GDM1 (cell line): ENCODE data around the gene FEN1.

Experiments
- DNase-seq: peaks from one replicate; lab custom pipeline; 2025; lab: John Stamatoyannopoulos, UW

Gene FEN1

GRCh38 chr11:61775106-61775505 is 17.6 kb upstream of the FEN1 start:
- DNase-seq, result no peak

- no peak for DNase-seq
Measured at GRCh38 chr11:61775606-61776554, 16.8 kb upstream of the FEN1 start.

- peak; percentile 60 for DNase-seq
Measured at GRCh38 chr11:61776561-61777075, 16.1 kb upstream of the FEN1 start.

- no peak for DNase-seq
Measured at GRCh38 chr11:61777234-61778090, 15.2 kb upstream of the FEN1 start.

- no peak for DNase-seq
Measured at GRCh38 chr11:61778357-61778886, 14.3 kb upstream of the FEN1 start.

- DNase-seq, result no peak
Measured at GRCh38 chr11:61778920-61779650, 13.6 kb upstream of the FEN1 start.

- DNase-seq, result no peak
Measured at GRCh38 chr11:61779666-61780525, 12.8 kb upstream of the FEN1 start.

GRCh38 chr11:61780581-61781162 is 12.0 kb upstream of the FEN1 start:
- no peak for DNase-seq

- no peak for DNase-seq
Measured at GRCh38 chr11:61781585-61781984, 11.1 kb upstream of the FEN1 start.

- no peak for DNase-seq
Measured at GRCh38 chr11:61782299-61782698, 10.4 kb upstream of the FEN1 start.

- DNase-seq, result no peak
Measured at GRCh38 chr11:61782841-61783240, 9.9 kb upstream of the FEN1 start.

- DNase-seq, result no peak
Measured at GRCh38 chr11:61783717-61784505, 8.8 kb upstream of the FEN1 start.

GRCh38 chr11:61784506-61784805 is 8.3 kb upstream of the FEN1 start:
- DNase-seq, result no peak

- DNase-seq, result no peak
Measured at GRCh38 chr11:61785837-61786402, 6.8 kb upstream of the FEN1 start.

GRCh38 chr11:61787928-61788491 is 4.7 kb upstream of the FEN1 start:
- peak; percentile 24 for DNase-seq

- DNase-seq, result no peak
Measured at GRCh38 chr11:61791737-61792309, 888 bp upstream of the FEN1 start.

GRCh38 chr11:61793083-61793828 is 545 bp downstream of the FEN1 start:
- DNase-seq, result no peak

GRCh38 chr11:61793829-61794204 is 1.1 kb downstream of the FEN1 start:
- no peak for DNase-seq
